HG03460 (cell line): Measurements from ENCODE around the gene ATP6V0D1.
"Not testable (repeated sequence)": the region's sequence is repeated elsewhere in the genome, so short reads cannot be mapped to it uniquely, and the experiment has no call there.

Source experiments
- ATAC-seq: cut with Tn5 transposase; IDR thresholded peaks from one replicate; pipeline ENCODE4 v1.9.1; 2021; ENCODE audit not compliant: unreplicated experiment

Gene ATP6V0D1

DNA sequence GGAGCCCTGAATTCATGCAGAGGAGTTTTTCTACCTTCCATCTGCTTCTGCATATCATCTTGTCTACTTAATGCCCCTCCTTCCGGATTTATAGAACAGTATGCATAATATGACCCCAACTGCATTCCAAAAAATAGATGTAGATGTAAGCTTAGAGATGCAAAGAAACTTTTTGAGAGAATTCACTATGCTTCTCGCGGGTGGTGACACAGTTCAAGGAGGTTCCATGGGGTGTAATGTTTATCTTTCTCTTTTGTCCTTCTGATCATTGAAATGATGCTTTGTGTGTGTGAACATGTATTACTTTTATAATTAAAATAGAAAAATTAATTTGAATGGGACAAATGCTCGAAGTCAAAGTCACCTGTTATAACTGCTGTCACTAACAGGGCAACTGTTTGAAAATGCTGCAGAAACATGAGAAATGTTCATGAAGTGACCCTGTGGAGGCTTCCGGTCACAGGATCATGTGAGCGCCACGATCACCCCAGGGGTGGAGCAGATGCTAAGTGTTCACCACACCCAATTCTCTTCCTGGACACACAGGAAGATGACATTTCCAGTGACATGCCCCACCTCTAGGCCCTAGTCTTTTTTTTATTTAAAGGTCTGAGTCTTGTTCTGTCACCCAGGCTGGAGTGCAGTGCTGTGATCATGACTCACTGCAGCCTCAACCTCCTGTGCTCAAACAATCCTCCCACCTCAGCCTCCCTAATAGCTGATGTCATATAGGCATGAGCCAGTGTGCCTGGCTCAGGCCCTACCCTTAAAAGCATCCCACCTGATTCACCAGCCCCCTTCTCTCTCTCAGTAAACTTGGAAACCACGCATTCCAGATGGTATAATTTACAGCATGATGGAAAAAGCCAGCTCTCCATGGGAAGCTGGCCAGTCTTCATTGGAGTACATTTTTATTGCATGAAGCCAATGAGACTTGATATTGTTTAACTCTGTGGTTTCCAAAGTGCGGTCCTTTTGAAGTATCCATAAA, 23.4 kb upstream of the ATP6V0D1 start:
- ATAC-seq, result peak; percentile 50

- ATAC-seq, result no peak
Measured at GRCh38 chr16:67499106-67499505, 18.1 kb upstream of the ATP6V0D1 start.

- no peak for ATAC-seq
Measured at GRCh38 chr16:67490335-67491096, 9.6 kb upstream of the ATP6V0D1 start.

GRCh38 chr16:67489401-67490083, 8.6 kb upstream of the ATP6V0D1 start:
- no peak for ATAC-seq

DNA sequence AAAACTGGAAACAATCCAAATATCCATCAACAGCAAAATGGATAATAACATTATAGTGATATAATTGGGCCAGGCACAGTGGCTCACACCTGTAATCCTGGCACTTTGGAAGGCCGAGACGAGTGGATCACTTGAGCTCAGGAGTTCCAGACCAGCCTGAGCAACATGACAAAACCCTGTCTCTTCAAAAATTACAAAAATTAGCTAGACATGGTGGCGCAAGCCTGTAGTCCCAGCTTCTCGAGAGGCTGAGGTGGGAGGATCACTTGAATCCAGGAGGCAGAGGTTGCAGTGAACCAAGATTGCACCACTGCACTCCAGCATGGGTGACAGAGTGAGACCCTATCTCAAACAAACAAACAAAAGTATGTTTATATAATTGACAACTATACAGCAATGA, 6.6 kb upstream of the ATP6V0D1 start:
- not testable (repeated sequence) for ATAC-seq

DNA sequence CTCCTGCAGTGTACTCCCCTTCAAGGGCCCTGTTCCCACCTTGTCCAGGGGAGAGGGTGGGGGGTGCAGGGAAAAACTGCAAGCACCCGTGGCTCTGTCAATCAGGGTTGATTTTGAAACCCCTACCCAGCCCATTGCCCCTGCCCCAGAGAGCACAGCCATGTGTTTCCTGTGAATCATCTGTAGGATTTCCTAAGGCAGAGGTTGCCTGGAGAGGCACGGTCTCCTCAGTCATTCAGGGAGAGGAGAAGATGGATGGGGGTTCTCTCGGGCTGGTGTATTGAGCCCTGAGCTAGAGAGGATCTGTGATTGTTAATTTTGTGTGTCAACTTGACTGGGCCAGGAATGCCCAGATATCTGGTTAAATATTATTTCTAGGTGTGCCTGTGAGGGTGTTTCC, 5.8 kb upstream of the ATP6V0D1 start:
- ATAC-seq, result no peak

GRCh38 chr16:67483731-67484525, 3.0 kb upstream of the ATP6V0D1 start:
- no peak for ATAC-seq

DNA sequence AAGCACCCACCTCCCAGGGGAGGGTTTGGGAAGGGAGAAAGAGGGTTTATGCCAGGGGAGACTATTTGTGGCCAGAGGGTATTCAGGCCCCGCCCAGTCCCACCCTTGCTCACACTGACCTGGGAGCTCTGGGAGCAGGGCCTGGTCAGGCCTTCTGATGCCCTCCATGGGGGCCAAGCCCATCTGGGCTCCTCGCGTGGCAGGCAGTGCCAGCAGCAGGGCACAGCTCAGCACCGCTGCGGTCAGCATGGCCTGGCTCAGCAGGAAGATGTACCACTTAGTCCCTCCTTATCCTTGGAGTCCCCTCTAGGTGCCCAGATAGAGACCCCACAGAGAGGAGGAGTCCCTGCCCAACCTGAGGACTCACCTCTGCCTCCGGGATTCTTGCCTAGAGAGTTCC, 2.2 kb upstream of the ATP6V0D1 start, which contains the start of gene AGRP:
Gene AGRP, minus strand, starts transcription at position 398 of the 400 bp plus-strand sequence. Its CDS starts 149 bp downstream, at position 249.
- ATAC-seq, result no peak

DNA sequence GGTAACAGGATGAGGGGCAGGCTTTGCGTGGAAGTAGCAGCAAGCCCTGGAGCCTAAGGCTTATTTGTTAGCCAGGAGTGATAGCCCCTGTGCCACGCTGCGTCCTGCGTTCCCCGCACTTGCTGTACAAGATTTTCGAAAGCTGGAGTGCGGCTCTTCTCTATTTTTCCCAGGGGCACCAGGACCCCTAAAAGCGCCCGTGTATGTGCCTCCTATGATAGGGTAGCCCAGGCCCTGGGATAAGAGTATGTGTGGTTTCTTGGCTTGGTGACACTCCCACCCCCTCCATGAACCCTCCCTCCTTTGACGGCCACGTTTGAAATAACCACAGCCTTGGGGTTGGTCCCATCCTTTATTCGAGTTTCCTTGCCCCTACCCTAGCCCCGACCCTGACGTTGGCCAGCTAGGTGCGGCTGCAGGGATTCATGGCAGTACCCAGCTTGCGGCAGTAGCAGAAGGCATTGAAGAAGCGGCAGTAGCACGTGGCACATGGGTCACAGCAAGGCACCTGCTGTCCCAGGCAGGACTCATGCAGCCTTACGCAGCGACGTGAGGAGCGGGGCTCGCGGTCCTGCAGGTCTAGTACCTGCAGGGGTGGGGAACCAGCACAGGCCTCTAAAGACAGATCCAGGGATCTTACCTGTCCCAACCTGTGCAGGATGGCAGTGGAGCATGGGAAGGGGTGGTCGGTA, 1.4 kb upstream of the ATP6V0D1 start:
- no peak for ATAC-seq

GRCh38 chr16:67481561-67482232, 740 bp upstream of the ATP6V0D1 start:
- ATAC-seq, result no peak

DNA sequence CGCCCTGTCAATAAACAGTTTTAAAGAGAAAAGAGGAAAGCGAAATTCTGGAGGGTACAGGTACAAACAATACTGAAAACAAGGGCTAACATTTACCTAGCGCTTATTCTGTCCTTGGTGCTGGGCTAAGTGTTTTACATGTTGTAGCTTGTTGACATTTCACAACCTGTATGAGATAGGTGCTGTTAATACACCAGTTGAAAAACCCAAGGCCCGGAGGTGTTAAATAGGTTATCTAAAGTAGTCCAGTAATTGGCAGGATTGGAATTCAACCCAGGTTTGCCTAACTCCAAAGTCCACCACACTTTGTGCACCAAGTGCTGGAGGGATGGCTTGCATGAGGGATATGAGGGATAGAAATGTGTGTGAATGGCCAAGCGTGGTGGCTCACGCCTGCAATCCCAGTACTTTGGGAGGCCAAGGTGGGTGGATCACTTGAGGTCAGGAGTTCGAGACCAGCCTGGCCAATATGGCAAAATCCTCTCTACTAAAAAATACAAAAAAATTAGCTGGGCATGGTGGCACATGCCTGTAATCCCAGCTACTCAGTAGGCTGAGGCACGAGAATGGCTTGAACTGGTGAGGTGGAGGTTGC, 2.9 kb downstream of the ATP6V0D1 start:
- ATAC-seq, result no peak

DNA sequence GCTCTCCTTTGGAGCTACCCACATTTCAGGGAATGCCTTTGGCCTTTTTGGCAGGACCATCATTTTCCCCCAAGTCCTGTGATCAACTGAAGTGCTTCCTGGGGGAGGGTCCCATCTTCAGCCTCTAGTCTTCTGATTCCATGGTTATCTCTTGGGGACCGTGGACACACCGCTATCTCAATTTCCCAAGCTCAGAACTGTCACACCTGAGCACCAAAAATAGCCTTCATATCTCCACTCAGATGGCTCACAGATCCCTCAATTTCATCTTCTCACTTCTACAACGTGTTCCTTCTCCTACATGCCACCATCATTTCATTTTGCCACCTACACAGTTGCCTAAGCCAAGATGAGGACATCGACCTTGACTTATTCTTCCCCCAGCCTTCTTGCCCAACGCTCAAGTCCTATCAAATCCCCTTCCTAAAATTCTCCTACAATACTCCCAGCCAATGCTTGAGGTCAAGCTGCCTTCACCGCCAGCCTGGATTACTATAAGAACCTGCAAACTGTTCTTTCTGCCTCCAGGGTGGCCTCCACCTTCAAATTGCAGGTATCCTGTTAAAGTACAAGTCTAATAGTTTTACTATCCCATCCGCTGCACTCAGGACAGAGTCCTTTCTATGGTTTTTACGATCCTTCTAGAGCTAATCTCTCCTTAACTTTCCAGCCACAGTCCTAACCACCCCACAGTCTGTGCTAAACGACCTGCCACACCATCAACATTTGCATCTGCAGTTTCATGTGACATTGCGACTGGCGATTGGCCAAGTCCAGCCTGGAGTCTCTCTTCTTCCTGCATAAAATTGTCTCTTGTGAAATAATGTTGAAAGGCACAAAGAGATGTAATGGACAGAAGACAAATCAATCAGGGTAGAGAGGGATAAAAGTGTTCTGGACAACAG, 6.2 kb downstream of the ATP6V0D1 start:
- ATAC-seq, result no peak

GRCh38 chr16:67471758-67472384, 9.1 kb downstream of the ATP6V0D1 start:
- no peak for ATAC-seq

DNA sequence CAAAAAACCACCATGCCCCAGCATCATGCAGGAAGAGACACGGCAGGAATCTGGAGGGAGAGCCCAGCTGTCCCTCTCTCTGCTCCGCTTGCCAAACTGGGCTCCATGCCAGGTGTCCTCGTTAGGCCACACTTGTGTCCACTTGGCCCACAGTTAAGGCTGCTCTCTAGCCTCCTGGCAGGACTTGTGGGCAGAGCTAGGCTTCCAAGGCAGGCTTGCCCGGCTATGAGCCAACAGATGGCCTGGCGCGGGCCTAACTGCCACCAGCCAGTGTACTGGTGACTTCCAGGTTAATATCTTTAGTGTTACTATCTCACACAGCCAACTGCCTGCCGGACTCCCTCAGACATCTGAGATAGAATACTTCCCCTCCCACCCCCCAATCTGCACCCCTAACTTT, 10.6 kb downstream of the ATP6V0D1 start:
- ATAC-seq, result no peak

- no peak for ATAC-seq
Measured at GRCh38 chr16:67468731-67469130, 12.2 kb downstream of the ATP6V0D1 start.

GRCh38 chr16:67466581-67466980, 14.4 kb downstream of the ATP6V0D1 start:
- ATAC-seq, result no peak

DNA sequence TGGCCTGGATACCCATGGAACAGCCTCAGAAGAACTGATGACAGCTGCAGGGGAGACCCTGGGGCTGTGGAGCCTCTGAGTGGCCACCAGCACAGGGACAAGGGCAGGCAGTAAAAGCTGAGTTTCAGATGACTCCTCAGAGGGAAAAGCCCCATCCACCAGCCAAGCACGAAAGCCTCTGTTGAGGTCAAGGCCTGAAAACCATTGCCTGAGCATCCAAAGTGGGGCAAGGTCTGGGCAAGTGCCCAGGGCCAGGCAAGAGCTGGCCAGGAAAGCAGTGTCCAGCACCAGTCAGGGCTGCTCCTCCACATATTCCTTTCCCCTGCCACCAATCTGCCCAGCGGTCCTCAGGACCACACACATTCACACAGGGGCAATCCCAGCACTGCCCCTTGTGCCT, 16.4 kb downstream of the ATP6V0D1 start:
- no peak for ATAC-seq
